Fibroblast of lung (primary cell): Measurements from ENCODE around the gene ADGRD1. TPM values are rescaled to one million over a fixed set of nuclear protein-coding genes. Genes with fewer than 3 reads are reported as not detected.

Experiments
- DNase-seq, 2 donors: peaks; one replicate each; pipeline versions ENCODE4 v3.0.0 to v3.0.0-alpha.2; 2010; ENCODE audit warnings: low read depth in 2 of 2
- H2AFZ ChIP-seq: 2 replicates; pipeline ENCODE4 v1.5.1; 2012; ENCODE audit warnings: low read length, control low read depth, inconsistent platforms
- H3K27ac ChIP-seq: 2 replicates; pipeline ENCODE4 v1.5.1; 2011; ENCODE audit warnings: low read length, control low read depth; ENCODE audit not compliant: insufficient read depth
- H3K27me3 ChIP-seq: 2 replicates; pipeline ENCODE4 v1.5.1; 2011; ENCODE audit warnings: mild to moderate bottlenecking, low read length; ENCODE audit not compliant: control insufficient read depth, insufficient read depth
- H3K36me3 ChIP-seq: 2 replicates; pipeline ENCODE4 v1.5.1; 2011; ENCODE audit warnings: low read length; ENCODE audit not compliant: control insufficient read depth, insufficient read depth
- H3K4me1 ChIP-seq: 2 replicates; pipeline ENCODE4 v1.5.1; 2011; ENCODE audit warnings: low read length; ENCODE audit not compliant: control insufficient read depth, insufficient read depth; ENCODE audit errors: extremely low read depth
- H3K4me2 ChIP-seq: 2 replicates; pipeline ENCODE4 v1.5.1; 2011; ENCODE audit warnings: low read length, control low read depth; ENCODE audit not compliant: insufficient read depth; ENCODE audit errors: extremely low read depth
- H3K4me3 ChIP-seq, 4 experiments: fragments of 200-600 bp in 1 of 4; sonication (generic) in 1 of 4; replicated peaks in 1 of 4; 2 replicates each; pipeline ENCODE4 v1.5.1; 2011 to 2016; ENCODE audit warnings: low read length in 4 of 4, low read depth in 3 of 4, mild to moderate bottlenecking in 3 of 4, control low read depth in 2 of 4, inconsistent platforms in 1 of 4, mixed read lengths in 1 of 4; ENCODE audit not compliant: insufficient read depth in 1 of 4; ENCODE audit errors: control extremely low read depth in 1 of 4
- H3K79me2 ChIP-seq: 2 replicates; pipeline ENCODE4 v1.5.1; 2012; ENCODE audit warnings: mild to moderate bottlenecking, low read length, inconsistent platforms; ENCODE audit not compliant: control insufficient read depth, insufficient read depth
- H3K9ac ChIP-seq: 2 replicates; pipeline ENCODE4 v1.5.1; 2011; ENCODE audit warnings: mild to moderate bottlenecking, low read length, control low read depth; ENCODE audit not compliant: insufficient read depth
- H3K9me3 ChIP-seq: 2 replicates; pipeline ENCODE4 v1.5.1; 2012; ENCODE audit warnings: low read depth, low read length; ENCODE audit not compliant: control insufficient read depth, insufficient read depth
- H4K20me1 ChIP-seq: 2 replicates; pipeline ENCODE4 v1.5.1; 2011; ENCODE audit warnings: low read length; ENCODE audit not compliant: control insufficient read depth, insufficient read depth; ENCODE audit errors: extremely low read depth
- CTCF ChIP-seq, 2 donors: IDR thresholded peaks in 1 of 2; conservative IDR thresholded peaks in 1 of 2; 1 replicate in 1 of 2; 2 replicates in 1 of 2; pipeline ENCODE4 v1.5.1; 2011 to 2012; ENCODE audit warnings: low read length in 2 of 2, control low read depth in 1 of 2, inconsistent platforms in 1 of 2, low read depth in 1 of 2, mild to moderate bottlenecking in 1 of 2
- EZH2 ChIP-seq: IDR thresholded peaks from 2 replicates; pipeline ENCODE4 v1.5.1; 2012; ENCODE audit warnings: low read length, control low read depth, mild to moderate bottlenecking; ENCODE audit errors: missing control alignments
- polyA plus RNA-seq, 2 donors: library from polyadenylated mRNA; depleted of rRNA in 1 of 2; stranded (reverse) in 1 of 2; unstranded in 1 of 2; fragments of >200 nt; gene quantifications; 2 replicates each; pipeline ENCODE4 v1.2.1, GENCODE V29; 2011 to 2012; ENCODE audit warnings: missing spikeins in 1 of 2
- total RNA-seq: library from RNA; depleted of rRNA; stranded (reverse); fragments of >200 nt; gene quantifications from 2 replicates; pipeline ENCODE4 v1.2.1, GENCODE V29; 2014

The ADGRD1 gene
- total and polyA plus RNA-seq, 2 donors (not counting 1 experiment from before 2014, with no cell fraction given), result 7.3 to 11.6 TPM

- Histone ChIP-seq H3K4me1 (no peaks in the 10 kb centered on the region), H3K4me3 (no peak overlapping the region), H2AFZ (no peak overlapping the region), H3K36me3 (no peaks in the 10 kb centered on the region), H3K9ac (no peak overlapping the region), H3K9me3 (no peaks in the 10 kb centered on the region), H4K20me1 (no peaks in the 10 kb centered on the region), H3K79me2 (no peaks in the 10 kb centered on the region), H3K4me2 (no peak overlapping the region), H3K27me3 (no peaks in the 10 kb centered on the region), H3K27ac (no peak overlapping the region)
- no peak for DNase-seq
- TF ChIP-seq CTCF (conservative IDR thresholded peaks at IDR 0.05 in 1 of 2, IDR thresholded peaks at IDR 0.05 in 1 of 2; ENCODE audit: low read depth in 1 of 2, low read length in 2 of 2) (no peak), EZH2 (no peak)
Measured at GRCh38 chr12:131018808-131019397, 65.2 kb downstream of the ADGRD1 start.

GRCh38 chr12:131020326-131021153 lies 66.8 kb downstream of the ADGRD1 start:
- Histone ChIP-seq H3K4me2 (no peak overlapping the region), H3K27ac (no peak overlapping the region), H4K20me1 (no peaks in the 10 kb centered on the region), H3K4me1 (no peaks in the 10 kb centered on the region), H3K9ac (no peak overlapping the region), H3K79me2 (no peaks in the 10 kb centered on the region), H3K27me3 (no peaks in the 10 kb centered on the region), H2AFZ (no peak overlapping the region), H3K4me3 (no peak overlapping the region), H3K36me3 (no peaks in the 10 kb centered on the region), H3K9me3 (no peaks in the 10 kb centered on the region)
- TF ChIP-seq EZH2 (no peak), CTCF (conservative IDR thresholded peaks at IDR 0.05 in 1 of 2, IDR thresholded peaks at IDR 0.05 in 1 of 2; ENCODE audit: low read depth in 1 of 2, low read length in 2 of 2) (no peak)
- no peak for DNase-seq

DNA sequence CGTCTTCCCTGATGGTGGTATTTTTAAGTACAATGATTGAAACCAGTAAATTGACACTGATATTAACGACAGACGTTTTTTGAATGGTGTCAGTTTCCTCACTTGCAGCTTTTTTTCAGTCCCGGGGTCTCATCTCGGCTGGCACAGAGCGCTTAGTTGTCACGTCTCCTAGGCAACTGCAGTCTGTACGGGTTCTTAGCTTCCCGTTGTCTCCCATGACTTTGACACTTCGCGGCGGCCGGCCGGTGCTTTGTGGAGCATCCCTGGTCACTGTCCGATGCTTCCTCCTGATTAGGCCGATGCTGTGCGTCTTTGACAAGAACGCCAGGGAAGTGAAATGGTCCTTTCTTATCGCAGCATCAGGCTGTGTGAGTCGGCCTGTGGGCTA lies 67.4 kb downstream of the ADGRD1 start:
- TF ChIP-seq EZH2 (no peak), CTCF (conservative IDR thresholded peaks at IDR 0.05 in 1 of 2, IDR thresholded peaks at IDR 0.05 in 1 of 2; ENCODE audit: low read depth in 1 of 2, low read length in 2 of 2) (no peak)
- Histone ChIP-seq H3K27ac (no peak overlapping the region), H3K9me3 (no peaks in the 10 kb centered on the region), H4K20me1 (no peaks in the 10 kb centered on the region), H3K4me3 (no peak overlapping the region), H3K79me2 (no peaks in the 10 kb centered on the region), H3K27me3 (no peaks in the 10 kb centered on the region), H2AFZ (no peak overlapping the region), H3K9ac (no peak overlapping the region), H3K4me2 (no peak overlapping the region), H3K36me3 (no peaks in the 10 kb centered on the region), H3K4me1 (no peaks in the 10 kb centered on the region)
- DNase-seq, result no peak
